Upper lobe of right lung (tissue), 1 donor: ENCODE results near the gene IGF1R. TPM values are rescaled to one million over a fixed set of nuclear protein-coding genes. Genes with fewer than 3 reads are reported as not detected.
A peak's percentile ranks its signal among the peaks of the same experiment; 100 is the strongest.

Experiments used
- ATAC-seq: fragments of 200-7000 bp; cut with Tn5 transposase; one replicate; pipeline ENCODE4 v1.9.1; 2020; ENCODE audit warnings: mild to moderate bottlenecking, moderate library complexity
- DNase-seq: peaks from one replicate; pipeline ENCODE4 v3.0.0-alpha.2; 2020
- H3K27ac ChIP-seq: fragments of 200-600 bp; one replicate; pipeline ENCODE4 v1.8.0; 2022
- H3K27me3 ChIP-seq: fragments of 200-600 bp; one replicate; pipeline ENCODE4 v1.8.0; 2022; ENCODE audit warnings: mild to moderate bottlenecking
- H3K36me3 ChIP-seq: fragments of 200-600 bp; one replicate; pipeline ENCODE4 v1.8.0; 2022
- H3K4me1 ChIP-seq: fragments of 200-600 bp; one replicate; pipeline ENCODE4 v1.8.0; 2022
- H3K4me3 ChIP-seq: fragments of 200-600 bp; one replicate; pipeline ENCODE4 v1.8.0; 2022; ENCODE audit warnings: mild to moderate bottlenecking
- H3K9me3 ChIP-seq: fragments of 200-600 bp; one replicate; pipeline ENCODE4 v1.8.0; 2022
- intact Hi-C: fragments of 100-400 bp; cut with DNase I; formaldehyde crosslinking; loops from one replicate; pipeline ENCODE4 v1.11.0; 2022
- total RNA-seq: library from RNA; stranded (reverse); fragmentation: NEBNext Ultra II Directional; extraction: Animal tissue kit (Norgen Biotek cat#: 25700); gene quantifications from one replicate; pipeline ENCODE4 v1.2.1, GENCODE V29; 2021
- TF ChIP-seq, protein P1 (sequence below): fragments of 200-600 bp; IDR thresholded peaks from one replicate; pipeline ENCODE4 v1.8.0; 2022; ENCODE audit warnings: antibody characterized with exemption
- donor health status: DM: no; HTN: yes; CAD: no; lungs with severe emphysema.

IGF1R gene
- total RNA-seq, 1 donor from 2014 or later = 40.0 TPM

DNA sequence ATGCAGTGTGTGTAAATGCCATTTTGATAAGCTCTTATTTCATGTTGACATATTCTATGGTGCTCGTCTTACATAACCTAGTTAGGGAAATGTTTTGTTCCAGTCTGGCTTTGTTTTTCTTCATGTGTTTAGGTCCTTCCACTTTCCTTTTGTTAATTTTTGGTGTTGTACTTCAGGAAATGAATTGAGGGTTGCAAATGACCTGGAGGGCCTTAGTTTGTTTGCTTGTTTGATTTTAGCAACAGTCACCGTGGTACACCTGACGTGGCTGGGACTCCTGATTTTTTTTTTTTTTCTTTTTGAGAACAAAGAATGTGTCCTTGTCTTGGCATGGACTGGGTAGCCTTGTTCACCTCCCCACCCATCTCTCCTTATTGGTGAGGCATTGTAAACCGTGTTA, 114.8 kb downstream of the IGF1R start:
- no peaks in the 10 kb centered on the region for H3K9me3 ChIP-seq
- DNase-seq (no peak), ATAC-seq (peak; percentile 35)
- H3K36me3 ChIP-seq = no peaks in the 10 kb centered on the region
- TF ChIP-seq, protein P1, sequence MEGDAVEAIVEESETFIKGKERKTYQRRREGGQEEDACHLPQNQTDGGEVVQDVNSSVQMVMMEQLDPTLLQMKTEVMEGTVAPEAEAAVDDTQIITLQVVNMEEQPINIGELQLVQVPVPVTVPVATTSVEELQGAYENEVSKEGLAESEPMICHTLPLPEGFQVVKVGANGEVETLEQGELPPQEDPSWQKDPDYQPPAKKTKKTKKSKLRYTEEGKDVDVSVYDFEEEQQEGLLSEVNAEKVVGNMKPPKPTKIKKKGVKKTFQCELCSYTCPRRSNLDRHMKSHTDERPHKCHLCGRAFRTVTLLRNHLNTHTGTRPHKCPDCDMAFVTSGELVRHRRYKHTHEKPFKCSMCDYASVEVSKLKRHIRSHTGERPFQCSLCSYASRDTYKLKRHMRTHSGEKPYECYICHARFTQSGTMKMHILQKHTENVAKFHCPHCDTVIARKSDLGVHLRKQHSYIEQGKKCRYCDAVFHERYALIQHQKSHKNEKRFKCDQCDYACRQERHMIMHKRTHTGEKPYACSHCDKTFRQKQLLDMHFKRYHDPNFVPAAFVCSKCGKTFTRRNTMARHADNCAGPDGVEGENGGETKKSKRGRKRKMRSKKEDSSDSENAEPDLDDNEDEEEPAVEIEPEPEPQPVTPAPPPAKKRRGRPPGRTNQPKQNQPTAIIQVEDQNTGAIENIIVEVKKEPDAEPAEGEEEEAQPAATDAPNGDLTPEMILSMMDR = no peak
- H3K4me3 ChIP-seq = no peak overlapping the region
- peaks cover 3% of the 10 kb centered on the region for H3K4me1 ChIP-seq
- H3K27me3 ChIP-seq = no peaks in the 10 kb centered on the region
- H3K27ac ChIP-seq = no peak overlapping the region
- intact Hi-C loops = no loop called here

DNA sequence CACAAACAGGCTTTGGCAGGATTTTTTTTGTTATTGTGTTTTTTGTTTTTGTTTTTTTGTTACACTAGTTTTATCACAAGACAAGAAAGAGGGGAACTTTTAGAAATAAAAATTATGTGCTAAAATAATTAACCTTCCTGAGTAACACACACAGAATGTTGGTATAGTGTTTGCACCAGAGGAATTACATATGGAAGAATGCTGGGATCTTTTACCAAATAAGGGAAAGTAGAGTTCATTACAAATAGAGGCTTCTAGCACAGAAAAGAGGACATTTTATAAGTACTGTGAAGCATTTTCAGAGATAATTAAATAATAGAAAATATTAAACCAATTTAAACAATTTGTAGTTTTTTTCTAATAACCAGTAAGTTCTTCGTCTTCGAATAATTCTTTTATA, 116.0 kb downstream of the IGF1R start:
- DNase-seq (no peak), ATAC-seq (no peak)
- TF ChIP-seq, protein P1 = no peak
- H3K27me3 ChIP-seq = no peaks in the 10 kb centered on the region
- H3K9me3 ChIP-seq = no peaks in the 10 kb centered on the region
- no peaks in the 10 kb centered on the region for H3K36me3 ChIP-seq
- H3K4me1 ChIP-seq = peaks cover 3% of the 10 kb centered on the region
- intact Hi-C loops = no loop called here
- no peak overlapping the region for H3K27ac ChIP-seq
- H3K4me3 ChIP-seq = no peak overlapping the region

DNA sequence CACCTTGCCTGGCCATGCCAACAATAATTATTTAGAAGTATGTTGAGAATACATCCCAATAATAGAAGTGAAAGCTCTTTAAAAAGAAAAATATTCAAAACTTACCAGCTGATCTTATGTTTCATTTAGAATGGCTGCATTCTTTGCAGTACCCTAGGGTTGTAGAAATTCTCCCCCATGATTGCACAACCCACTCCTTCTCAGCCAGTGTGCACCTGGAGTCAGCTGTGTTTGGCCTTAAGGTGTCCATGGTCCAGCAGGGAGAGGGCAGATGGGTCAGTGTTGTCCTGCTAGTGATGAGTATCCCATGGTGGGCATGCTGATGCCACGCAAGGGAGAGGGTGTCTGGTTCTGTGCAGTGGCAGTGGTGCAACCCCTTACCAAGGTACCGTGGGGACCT, 117.3 kb downstream of the IGF1R start:
- TF ChIP-seq, protein P1 = no peak
- H3K27ac ChIP-seq = no peak overlapping the region
- H3K36me3 ChIP-seq = no peaks in the 10 kb centered on the region
- no peaks in the 10 kb centered on the region for H3K27me3 ChIP-seq
- H3K4me1 ChIP-seq = peaks cover 3% of the 10 kb centered on the region
- no peaks in the 10 kb centered on the region for H3K9me3 ChIP-seq
- intact Hi-C loops = no loop called here
- ATAC-seq (peak; percentile 51), DNase-seq (no peak)
- H3K4me3 ChIP-seq = no peak overlapping the region

DNA sequence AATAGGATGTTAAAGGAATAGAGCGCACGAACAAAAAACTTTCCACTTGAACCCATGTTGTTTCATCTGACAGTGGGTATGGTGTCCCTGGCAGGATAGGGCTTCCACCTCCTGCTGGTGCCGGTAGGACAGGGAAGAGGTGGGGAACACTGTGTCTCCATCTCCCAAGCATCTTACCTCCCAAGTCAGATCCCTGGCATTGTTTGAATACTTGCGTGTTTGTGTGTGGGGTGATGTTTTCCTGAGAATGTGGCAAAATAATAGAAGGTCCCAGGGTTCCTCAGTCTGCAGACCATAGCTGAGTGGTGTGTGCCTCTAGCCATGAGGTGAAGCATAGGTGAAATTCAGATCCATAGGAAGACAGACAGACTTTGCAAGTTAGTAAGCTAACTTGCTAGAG, 119.4 kb downstream of the IGF1R start:
- TF ChIP-seq, protein P1 = no peak
- Histone ChIP-seq H3K4me1 (peaks cover 3% of the 10 kb centered on the region), H3K4me3 (no peak overlapping the region), H3K27me3 (no peaks in the 10 kb centered on the region), H3K36me3 (no peaks in the 10 kb centered on the region), H3K9me3 (no peaks in the 10 kb centered on the region), H3K27ac (no peak overlapping the region)
- DNase-seq (no peak), ATAC-seq (no peak)
- intact Hi-C loops = no loop called here

DNA sequence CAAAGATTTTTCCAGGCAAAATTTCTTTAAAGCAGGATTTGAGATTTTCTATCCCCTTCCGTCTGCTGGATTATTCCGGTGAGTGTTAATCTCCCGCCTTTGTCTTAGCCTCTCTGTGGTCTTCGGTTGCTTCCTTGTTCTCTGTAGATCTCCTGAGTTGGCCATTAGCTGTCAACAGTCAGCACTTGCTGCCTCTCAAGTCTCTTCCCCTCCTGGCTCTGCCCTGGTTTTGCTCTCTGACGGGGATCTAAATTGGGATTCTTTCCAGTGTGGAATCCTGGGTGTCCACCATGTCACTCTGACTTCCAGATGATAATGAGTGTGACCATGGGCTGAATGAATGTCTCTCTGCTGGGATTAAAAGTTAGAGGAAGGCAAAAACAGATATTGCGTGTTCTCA, 121.5 kb downstream of the IGF1R start:
- no peak for ATAC-seq
- no peaks in the 10 kb centered on the region for H3K36me3 ChIP-seq
- no peaks in the 10 kb centered on the region for H3K4me1 ChIP-seq
- no peaks in the 10 kb centered on the region for H3K27me3 ChIP-seq
- no peak overlapping the region for H3K27ac ChIP-seq
- TF ChIP-seq, protein P1 = no peak
- intact Hi-C loops = no loop called here
- H3K4me3 ChIP-seq = no peak overlapping the region
- H3K9me3 ChIP-seq = no peaks in the 10 kb centered on the region
- no peak for DNase-seq

DNA sequence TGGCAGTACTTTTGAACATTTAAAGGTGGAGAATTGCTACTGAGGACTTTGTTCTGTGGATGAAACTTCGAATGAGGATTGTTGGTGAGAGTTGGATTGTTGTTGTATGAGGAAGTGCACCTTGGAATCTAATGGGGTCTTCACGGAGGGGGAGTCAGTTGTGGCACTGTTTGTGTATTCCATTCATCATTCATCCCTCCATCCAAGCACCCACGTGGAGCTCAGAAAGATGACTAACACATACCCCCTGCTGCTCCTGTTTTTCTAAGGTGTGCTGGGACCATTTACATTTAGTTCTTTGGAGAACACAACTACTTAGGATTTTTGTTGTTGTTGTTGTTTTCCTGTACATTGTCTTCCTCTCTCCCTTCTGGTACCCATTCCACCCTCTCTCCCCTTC, 122.6 kb downstream of the IGF1R start:
- Histone ChIP-seq H3K4me1 (no peaks in the 10 kb centered on the region), H3K36me3 (no peaks in the 10 kb centered on the region), H3K27me3 (no peaks in the 10 kb centered on the region), H3K27ac (no peak overlapping the region), H3K4me3 (no peak overlapping the region), H3K9me3 (no peaks in the 10 kb centered on the region)
- ATAC-seq (no peak), DNase-seq (no peak)
- TF ChIP-seq, protein P1 = no peak
- intact Hi-C loops = no loop called here
